GM10266 (cell line): ENCODE results near the gene FGFR3.

Source experiments
- DNase-seq: peaks from one replicate; pipeline ENCODE4 v3.0.0; 2012; ENCODE audit errors: extremely low spot score
- TF ChIP-seq, protein P1 (sequence below): IDR thresholded peaks from 2 replicates; pipeline ENCODE4 v1.5.1; 2012; ENCODE audit warnings: mild to moderate bottlenecking, low read depth; ENCODE audit not compliant: control insufficient read depth, insufficient read depth; ENCODE audit errors: missing control alignments

FGFR3 gene

DNA sequence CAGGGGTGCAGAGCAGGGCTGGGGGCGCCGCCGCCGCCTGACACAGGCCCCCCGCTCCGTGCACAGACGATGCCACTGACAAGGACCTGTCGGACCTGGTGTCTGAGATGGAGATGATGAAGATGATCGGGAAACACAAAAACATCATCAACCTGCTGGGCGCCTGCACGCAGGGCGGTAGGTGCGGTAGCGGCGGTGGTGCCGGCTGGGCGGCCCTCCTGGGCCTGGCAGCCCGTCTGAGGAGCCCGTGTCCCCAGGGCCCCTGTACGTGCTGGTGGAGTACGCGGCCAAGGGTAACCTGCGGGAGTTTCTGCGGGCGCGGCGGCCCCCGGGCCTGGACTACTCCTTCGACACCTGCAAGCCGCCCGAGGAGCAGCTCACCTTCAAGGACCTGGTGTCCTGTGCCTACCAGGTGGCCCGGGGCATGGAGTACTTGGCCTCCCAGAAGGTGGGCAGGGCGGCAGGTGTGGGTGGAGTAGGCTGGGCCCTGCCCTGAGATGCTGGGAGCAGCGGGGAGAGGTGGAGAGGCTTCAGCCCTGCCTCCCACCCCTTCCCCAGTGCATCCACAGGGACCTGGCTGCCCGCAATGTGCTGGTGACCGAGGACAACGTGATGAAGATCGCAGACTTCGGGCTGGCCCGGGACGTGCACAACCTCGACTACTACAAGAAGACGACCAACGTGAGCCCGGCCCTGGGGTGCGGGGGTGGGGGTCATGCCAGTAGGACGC lies 12.6 kb downstream of the FGFR3 start:
- DNase-seq = no peak
- TF ChIP-seq, protein P1, sequence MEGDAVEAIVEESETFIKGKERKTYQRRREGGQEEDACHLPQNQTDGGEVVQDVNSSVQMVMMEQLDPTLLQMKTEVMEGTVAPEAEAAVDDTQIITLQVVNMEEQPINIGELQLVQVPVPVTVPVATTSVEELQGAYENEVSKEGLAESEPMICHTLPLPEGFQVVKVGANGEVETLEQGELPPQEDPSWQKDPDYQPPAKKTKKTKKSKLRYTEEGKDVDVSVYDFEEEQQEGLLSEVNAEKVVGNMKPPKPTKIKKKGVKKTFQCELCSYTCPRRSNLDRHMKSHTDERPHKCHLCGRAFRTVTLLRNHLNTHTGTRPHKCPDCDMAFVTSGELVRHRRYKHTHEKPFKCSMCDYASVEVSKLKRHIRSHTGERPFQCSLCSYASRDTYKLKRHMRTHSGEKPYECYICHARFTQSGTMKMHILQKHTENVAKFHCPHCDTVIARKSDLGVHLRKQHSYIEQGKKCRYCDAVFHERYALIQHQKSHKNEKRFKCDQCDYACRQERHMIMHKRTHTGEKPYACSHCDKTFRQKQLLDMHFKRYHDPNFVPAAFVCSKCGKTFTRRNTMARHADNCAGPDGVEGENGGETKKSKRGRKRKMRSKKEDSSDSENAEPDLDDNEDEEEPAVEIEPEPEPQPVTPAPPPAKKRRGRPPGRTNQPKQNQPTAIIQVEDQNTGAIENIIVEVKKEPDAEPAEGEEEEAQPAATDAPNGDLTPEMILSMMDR = no peak

DNA sequence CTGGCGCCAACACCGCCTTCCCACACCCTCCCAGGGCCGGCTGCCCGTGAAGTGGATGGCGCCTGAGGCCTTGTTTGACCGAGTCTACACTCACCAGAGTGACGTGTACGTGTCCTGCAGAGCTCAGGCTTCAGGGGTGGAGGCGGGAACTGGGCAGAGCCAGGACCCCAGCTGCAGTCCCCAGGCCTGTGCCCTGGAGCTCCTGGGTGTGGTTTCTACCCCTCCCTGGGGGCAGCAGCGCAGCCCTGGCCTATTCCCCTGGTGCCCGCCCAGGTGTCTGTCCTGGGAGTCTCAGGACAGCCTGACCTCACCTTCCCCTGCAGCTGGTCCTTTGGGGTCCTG lies 13.1 kb downstream of the FGFR3 start:
- no peak for DNase-seq
- TF ChIP-seq, protein P1 = no peak

DNA sequence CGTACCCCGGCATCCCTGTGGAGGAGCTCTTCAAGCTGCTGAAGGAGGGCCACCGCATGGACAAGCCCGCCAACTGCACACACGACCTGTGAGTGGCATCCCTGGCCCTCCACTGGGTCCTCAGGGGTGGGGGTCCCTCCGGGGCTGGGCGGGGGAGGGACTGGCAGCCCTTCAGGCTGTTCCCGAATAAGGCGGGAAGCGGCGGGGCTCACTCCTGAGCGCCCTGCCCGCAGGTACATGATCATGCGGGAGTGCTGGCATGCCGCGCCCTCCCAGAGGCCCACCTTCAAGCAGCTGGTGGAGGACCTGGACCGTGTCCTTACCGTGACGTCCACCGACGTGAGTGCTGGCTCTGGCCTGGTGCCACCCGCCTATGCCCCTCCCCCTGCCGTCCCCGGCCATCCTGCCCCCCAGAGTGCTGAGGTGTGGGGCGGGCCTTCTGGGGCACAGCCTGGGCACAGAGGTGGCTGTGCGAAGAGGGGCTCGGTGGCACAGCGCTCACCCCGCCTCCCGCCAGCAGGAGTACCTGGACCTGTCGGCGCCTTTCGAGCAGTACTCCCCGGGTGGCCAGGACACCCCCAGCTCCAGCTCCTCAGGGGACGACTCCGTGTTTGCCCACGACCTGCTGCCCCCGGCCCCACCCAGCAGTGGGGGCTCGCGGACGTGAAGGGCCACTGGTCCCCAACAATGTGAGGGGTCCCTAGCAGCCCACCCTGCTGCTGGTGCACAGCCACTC lies 13.7 kb downstream of the FGFR3 start:
- TF ChIP-seq, protein P1 = no peak
- no peak for DNase-seq

DNA sequence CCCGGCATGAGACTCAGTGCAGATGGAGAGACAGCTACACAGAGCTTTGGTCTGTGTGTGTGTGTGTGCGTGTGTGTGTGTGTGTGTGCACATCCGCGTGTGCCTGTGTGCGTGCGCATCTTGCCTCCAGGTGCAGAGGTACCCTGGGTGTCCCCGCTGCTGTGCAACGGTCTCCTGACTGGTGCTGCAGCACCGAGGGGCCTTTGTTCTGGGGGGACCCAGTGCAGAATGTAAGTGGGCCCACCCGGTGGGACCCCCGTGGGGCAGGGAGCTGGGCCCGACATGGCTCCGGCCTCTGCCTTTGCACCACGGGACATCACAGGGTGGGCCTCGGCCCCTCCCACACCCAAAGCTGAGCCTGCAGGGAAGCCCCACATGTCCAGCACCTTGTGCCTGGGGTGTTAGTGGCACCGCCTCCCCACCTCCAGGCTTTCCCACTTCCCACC lies 14.3 kb downstream of the FGFR3 start:
- TF ChIP-seq, protein P1 = no peak
- no peak for DNase-seq

DNA sequence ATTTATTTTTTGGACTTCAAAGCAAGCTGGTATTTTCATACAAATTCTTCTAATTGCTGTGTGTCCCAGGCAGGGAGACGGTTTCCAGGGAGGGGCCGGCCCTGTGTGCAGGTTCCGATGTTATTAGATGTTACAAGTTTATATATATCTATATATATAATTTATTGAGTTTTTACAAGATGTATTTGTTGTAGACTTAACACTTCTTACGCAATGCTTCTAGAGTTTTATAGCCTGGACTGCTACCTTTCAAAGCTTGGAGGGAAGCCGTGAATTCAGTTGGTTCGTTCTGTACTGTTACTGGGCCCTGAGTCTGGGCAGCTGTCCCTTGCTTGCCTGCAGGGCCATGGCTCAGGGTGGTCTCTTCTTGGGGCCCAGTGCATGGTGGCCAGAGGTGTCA lies 15.3 kb downstream of the FGFR3 start:
- no peak for DNase-seq
- TF ChIP-seq, protein P1 = no peak

DNA sequence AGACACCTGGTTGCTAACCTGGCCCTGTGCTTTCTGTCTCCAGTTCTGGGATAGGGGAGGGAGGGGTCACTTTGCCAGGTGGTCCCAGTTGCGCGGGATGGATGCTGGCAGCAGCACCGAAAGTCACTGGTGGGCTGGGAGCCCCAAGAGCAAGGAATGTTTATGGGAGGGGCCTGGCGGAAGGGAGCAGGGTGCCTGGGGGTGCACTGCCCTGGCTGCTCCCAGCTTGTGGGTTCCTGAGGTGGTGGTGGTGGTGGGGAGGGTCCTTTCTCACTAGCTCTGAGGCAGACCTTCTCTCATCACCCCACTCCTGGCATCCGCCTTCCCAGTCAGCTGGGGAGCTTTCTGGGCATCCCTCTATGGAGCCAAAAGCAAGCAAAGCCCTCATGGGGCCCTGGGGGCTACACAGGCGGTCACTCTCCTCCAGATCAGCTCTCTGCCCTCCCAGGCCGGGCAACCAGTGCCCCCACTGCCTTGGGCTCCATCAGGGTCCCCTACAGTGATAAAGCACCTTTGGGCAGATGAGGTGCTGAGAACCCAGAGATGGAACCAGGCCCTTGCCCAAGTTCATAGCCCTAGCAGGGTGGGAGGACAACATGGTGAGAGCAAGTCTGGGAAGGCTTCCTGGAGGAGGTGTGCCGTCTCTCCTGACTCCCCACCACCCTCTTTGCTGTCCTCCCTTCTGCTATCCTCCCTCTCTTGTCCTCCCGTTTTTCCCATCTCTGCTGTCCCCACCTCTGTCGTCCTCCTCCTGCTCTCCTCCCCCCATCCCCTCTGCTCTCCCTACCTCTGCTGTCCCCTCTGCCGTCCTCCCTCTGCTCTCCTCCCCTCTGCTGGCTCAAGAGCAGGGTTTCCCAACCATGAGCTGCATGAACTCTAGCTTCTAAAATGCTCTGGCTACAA lies 16.0 kb downstream of the FGFR3 start:
- TF ChIP-seq, protein P1 = no peak
- no peak for DNase-seq
